ENCODE measurements around the gene PIP4K2B.

DNA sequence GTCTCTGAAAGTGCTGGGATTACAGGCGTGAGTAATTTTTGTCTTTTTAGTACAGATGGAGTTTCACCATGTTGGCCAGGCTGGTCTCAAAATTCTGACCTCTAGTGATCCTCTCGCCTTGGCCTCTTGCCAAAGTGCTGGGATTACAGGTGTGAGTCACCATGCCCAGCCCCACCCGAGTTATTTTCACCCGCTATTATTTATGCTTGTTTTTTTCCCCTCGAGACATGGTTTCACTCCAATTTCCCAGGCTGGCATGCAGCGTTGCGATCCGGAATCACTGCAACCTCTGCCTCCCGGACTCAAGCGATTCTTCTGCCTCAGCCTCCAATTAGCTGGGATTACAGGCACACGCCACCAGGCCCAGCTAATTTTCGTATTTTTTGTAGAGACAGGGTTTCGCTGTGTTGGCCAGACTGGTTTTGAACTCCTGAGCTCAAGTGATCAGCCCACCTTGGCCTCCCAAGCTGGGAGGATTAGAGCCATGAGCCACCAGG is 45.0 kb upstream of the PIP4K2B start:
- TF ChIP-seq, protein P1, sequence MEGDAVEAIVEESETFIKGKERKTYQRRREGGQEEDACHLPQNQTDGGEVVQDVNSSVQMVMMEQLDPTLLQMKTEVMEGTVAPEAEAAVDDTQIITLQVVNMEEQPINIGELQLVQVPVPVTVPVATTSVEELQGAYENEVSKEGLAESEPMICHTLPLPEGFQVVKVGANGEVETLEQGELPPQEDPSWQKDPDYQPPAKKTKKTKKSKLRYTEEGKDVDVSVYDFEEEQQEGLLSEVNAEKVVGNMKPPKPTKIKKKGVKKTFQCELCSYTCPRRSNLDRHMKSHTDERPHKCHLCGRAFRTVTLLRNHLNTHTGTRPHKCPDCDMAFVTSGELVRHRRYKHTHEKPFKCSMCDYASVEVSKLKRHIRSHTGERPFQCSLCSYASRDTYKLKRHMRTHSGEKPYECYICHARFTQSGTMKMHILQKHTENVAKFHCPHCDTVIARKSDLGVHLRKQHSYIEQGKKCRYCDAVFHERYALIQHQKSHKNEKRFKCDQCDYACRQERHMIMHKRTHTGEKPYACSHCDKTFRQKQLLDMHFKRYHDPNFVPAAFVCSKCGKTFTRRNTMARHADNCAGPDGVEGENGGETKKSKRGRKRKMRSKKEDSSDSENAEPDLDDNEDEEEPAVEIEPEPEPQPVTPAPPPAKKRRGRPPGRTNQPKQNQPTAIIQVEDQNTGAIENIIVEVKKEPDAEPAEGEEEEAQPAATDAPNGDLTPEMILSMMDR (IDR thresholded peaks at IDR 0.05; ENCODE audit: low read depth, low read length), result no peak
- TF ChIP-seq POLR2A (IDR thresholded peaks at IDR 0.05; ENCODE audit: extremely low read depth, insufficient read length) (no peak), MYC (IDR thresholded peaks at IDR 0.05; ENCODE audit: low read depth, low read length) (no peak)
- TF ChIP-seq, protein P2, sequence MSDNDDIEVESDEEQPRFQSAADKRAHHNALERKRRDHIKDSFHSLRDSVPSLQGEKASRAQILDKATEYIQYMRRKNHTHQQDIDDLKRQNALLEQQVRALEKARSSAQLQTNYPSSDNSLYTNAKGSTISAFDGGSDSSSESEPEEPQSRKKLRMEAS (IDR thresholded peaks at IDR 0.05; ENCODE audit: low read depth, low read length), result no peak
